HepG2 (cell line): ENCODE data around the gene NKD1.

Experiments used
- CEBPB ChIP-seq: IDR thresholded peaks from 2 replicates; pipeline ENCODE4 v1.6.1; 2011; ENCODE audit warnings: low read depth, low read length, improper control_type of control experiment, borderline replicate concordance
- ELF3 ChIP-seq: IDR thresholded peaks from 2 replicates; pipeline ENCODE4 v1.6.1; 2016; ENCODE audit warnings: missing genetic modification reagents, missing compliant biosample characterization
- KDM5A ChIP-seq: fragments of 200-600 bp; sonication (generic); IDR thresholded peaks from 2 replicates; pipeline ENCODE4 v1.7.0; 2018; ENCODE audit warnings: antibody characterized with exemption, mild to moderate bottlenecking, low read length, borderline replicate concordance
- MAZ ChIP-seq, 2 experiments: sonication (generic) in 1 of 2; formaldehyde crosslinking in 1 of 2; IDR thresholded peaks; 2 replicates each; pipeline versions ENCODE4 v1.5.0 to v1.6.1; 2012 to 2020; ENCODE audit warnings: low read depth in 2 of 2, mild to moderate bottlenecking in 2 of 2, borderline replicate concordance in 1 of 2, improper control_type of control experiment in 1 of 2, low read length in 1 of 2, missing genetic modification reagents in 1 of 2, moderate library complexity in 1 of 2
- PHB2 ChIP-seq: fragments of 450-650 bp; IDR thresholded peaks from 2 replicates; pipeline ENCODE4 v1.6.1; 2018; ENCODE audit not compliant: partially characterized antibody
- POLR2A ChIP-seq, 2 experiments: IDR thresholded peaks; 2 replicates each; pipeline ENCODE4 v1.6.1; 2011; ENCODE audit warnings: low read depth in 2 of 2, low read length in 2 of 2, mild to moderate bottlenecking in 1 of 2, moderate library complexity in 1 of 2; ENCODE audit not compliant: insufficient read depth in 1 of 2
- SRF ChIP-seq: IDR thresholded peaks from 2 replicates; pipeline ENCODE4 v1.6.1; 2011; ENCODE audit warnings: mild to moderate bottlenecking, low read depth, low read length, moderate library complexity
- YY1 ChIP-seq: IDR thresholded peaks from 2 replicates; pipeline ENCODE4 v1.6.1; 2011; ENCODE audit warnings: low read length, low read depth, moderate library complexity, mild to moderate bottlenecking; ENCODE audit not compliant: insufficient read depth, insufficient replicate concordance
- ZC3H4 ChIP-seq: sonication (generic); formaldehyde crosslinking; IDR thresholded peaks from 2 replicates; pipeline ENCODE4 v1.4.0; 2020; ENCODE audit warnings: missing genetic modification reagents, borderline replicate concordance
- ZFP36L1 ChIP-seq: sonication (generic); formaldehyde crosslinking; IDR thresholded peaks from 2 replicates; pipeline ENCODE4 v1.8.0; 2022; ENCODE audit warnings: mild to moderate bottlenecking, missing genetic modification reagents, moderate library complexity
- ZKSCAN8 ChIP-seq: IDR thresholded peaks from 2 replicates; pipeline ENCODE4 v1.6.1; 2016; ENCODE audit warnings: borderline replicate concordance, missing genetic modification reagents, missing compliant biosample characterization
- TF ChIP-seq, protein P1 (sequence below): IDR thresholded peaks from 2 replicates; pipeline ENCODE4 v1.6.1; 2018; ENCODE audit warnings: missing genetic modification reagents
- TF ChIP-seq, protein P2 (sequence below): sonication (generic); formaldehyde crosslinking; IDR thresholded peaks from 2 replicates; pipeline ENCODE4 v1.5.0; 2020; ENCODE audit warnings: mild to moderate bottlenecking, missing genetic modification reagents, moderate library complexity
- TF ChIP-seq, protein P3 (sequence below): sonication (generic); formaldehyde crosslinking; IDR thresholded peaks from 2 replicates; pipeline ENCODE4 v1.4.0; 2020; ENCODE audit warnings: missing genetic modification reagents

DNA sequence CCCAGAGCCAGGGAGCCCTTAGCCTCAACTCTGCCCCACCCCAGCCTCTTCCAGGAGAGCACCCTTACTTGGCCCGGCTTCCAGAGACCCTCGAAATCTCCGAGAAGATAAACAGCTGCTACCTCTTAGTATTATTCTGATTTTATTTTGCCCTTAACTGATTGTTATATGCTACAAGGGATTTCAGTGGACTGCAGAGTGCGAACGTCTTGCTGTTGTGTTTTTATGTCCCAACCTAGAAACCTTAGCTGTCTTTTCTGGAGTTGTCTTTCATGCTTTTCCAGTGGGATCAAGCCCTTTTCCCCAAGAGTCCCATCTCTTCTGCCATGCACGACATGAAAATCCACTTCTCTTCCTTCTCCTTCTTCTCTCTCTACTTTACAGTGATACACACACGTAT, 85.9 kb downstream of the NKD1 start:
- TF ChIP-seq ZKSCAN8: no peak
- TF ChIP-seq SRF: no peak
- TF ChIP-seq PHB2: no peak
- TF ChIP-seq YY1: no peak
- TF ChIP-seq ZC3H4 (CRISPR knock-in tag): no peak
- TF ChIP-seq, protein P1, sequence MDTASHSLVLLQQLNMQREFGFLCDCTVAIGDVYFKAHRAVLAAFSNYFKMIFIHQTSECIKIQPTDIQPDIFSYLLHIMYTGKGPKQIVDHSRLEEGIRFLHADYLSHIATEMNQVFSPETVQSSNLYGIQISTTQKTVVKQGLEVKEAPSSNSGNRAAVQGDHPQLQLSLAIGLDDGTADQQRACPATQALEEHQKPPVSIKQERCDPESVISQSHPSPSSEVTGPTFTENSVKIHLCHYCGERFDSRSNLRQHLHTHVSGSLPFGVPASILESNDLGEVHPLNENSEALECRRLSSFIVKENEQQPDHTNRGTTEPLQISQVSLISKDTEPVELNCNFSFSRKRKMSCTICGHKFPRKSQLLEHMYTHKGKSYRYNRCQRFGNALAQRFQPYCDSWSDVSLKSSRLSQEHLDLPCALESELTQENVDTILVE: no peak
- no peak for TF ChIP-seq ZFP36L1
- TF ChIP-seq, protein P2, sequence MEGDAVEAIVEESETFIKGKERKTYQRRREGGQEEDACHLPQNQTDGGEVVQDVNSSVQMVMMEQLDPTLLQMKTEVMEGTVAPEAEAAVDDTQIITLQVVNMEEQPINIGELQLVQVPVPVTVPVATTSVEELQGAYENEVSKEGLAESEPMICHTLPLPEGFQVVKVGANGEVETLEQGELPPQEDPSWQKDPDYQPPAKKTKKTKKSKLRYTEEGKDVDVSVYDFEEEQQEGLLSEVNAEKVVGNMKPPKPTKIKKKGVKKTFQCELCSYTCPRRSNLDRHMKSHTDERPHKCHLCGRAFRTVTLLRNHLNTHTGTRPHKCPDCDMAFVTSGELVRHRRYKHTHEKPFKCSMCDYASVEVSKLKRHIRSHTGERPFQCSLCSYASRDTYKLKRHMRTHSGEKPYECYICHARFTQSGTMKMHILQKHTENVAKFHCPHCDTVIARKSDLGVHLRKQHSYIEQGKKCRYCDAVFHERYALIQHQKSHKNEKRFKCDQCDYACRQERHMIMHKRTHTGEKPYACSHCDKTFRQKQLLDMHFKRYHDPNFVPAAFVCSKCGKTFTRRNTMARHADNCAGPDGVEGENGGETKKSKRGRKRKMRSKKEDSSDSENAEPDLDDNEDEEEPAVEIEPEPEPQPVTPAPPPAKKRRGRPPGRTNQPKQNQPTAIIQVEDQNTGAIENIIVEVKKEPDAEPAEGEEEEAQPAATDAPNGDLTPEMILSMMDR (CRISPR knock-in tag): no peak
- no peak for TF ChIP-seq POLR2A (IDR thresholded peaks at IDR 0.05; ENCODE audit: insufficient read depth in 1 of 2, low read depth in 2 of 2, low read length in 2 of 2)
- no peak for TF ChIP-seq KDM5A
- no peak for TF ChIP-seq MAZ (IDR thresholded peaks at IDR 0.05; ENCODE audit: borderline replicate concordance, low read depth, low read length)
- TF ChIP-seq MAZ (CRISPR knock-in tag; IDR thresholded peaks at IDR 0.05; ENCODE audit: low read depth): no peak
- TF ChIP-seq ELF3 (CRISPR knock-in tag): no peak
- TF ChIP-seq, protein P3, sequence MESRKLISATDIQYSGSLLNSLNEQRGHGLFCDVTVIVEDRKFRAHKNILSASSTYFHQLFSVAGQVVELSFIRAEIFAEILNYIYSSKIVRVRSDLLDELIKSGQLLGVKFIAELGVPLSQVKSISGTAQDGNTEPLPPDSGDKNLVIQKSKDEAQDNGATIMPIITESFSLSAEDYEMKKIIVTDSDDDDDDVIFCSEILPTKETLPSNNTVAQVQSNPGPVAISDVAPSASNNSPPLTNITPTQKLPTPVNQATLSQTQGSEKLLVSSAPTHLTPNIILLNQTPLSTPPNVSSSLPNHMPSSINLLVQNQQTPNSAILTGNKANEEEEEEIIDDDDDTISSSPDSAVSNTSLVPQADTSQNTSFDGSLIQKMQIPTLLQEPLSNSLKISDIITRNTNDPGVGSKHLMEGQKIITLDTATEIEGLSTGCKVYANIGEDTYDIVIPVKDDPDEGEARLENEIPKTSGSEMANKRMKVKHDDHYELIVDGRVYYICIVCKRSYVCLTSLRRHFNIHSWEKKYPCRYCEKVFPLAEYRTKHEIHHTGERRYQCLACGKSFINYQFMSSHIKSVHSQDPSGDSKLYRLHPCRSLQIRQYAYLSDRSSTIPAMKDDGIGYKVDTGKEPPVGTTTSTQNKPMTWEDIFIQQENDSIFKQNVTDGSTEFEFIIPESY: no peak
- TF ChIP-seq CEBPB: no peak
